Spleen (tissue), 11 donors: ENCODE measurements around the gene STUM. TPM values are rescaled to one million over a fixed set of nuclear protein-coding genes. Genes with fewer than 3 reads are reported as not detected.

Experiments
- DNase-seq: peaks from one replicate; pipeline ENCODE4 v3.0.0-alpha.2; 2020
- H3K27ac ChIP-seq, 8 donors: fragments of 200-600 bp; sonication (generic) in 7 of 8; 1 replicate in 4 of 8; 2 replicates in 4 of 8; pipeline versions ENCODE4 v1.5.0 to v1.8.0; 2016 to 2021; ENCODE audit warnings: inconsistent platforms in 4 of 8, mild to moderate bottlenecking in 4 of 8, moderate library complexity in 1 of 8
- H3K27me3 ChIP-seq, 7 donors: fragments of 200-600 bp; sonication (generic) in 6 of 7; replicated peaks in 1 of 7; 1 replicate in 4 of 7; 2 replicates in 3 of 7; pipeline versions ENCODE4 v1.5.0 to v1.8.0; 2016 to 2021; ENCODE audit warnings: inconsistent platforms in 3 of 7, mild to moderate bottlenecking in 1 of 7
- H3K36me3 ChIP-seq, 6 donors: fragments of 200-600 bp; sonication (generic) in 5 of 6; 1 replicate in 4 of 6; 2 replicates in 2 of 6; pipeline versions ENCODE4 v1.5.0 to v1.8.0; 2016 to 2021; ENCODE audit warnings: inconsistent platforms in 2 of 6
- H3K4me1 ChIP-seq, 6 donors: fragments of 200-600 bp; sonication (generic) in 5 of 6; 1 replicate in 3 of 6; 2 replicates in 3 of 6; pipeline versions ENCODE4 v1.5.0 to v1.8.0; 2016 to 2021; ENCODE audit warnings: inconsistent platforms in 3 of 6
- H3K4me3 ChIP-seq, 8 donors: fragments of 200-600 bp; sonication (generic) in 7 of 8; 1 replicate in 4 of 8; 2 replicates in 4 of 8; pipeline versions ENCODE4 v1.5.0 to v1.8.0; 2016 to 2021; ENCODE audit warnings: inconsistent platforms in 4 of 8, mild to moderate bottlenecking in 4 of 8, moderate library complexity in 2 of 8
- H3K9me3 ChIP-seq, 8 donors: fragments of 200-600 bp; sonication (generic) in 7 of 8; 1 replicate in 4 of 8; 2 replicates in 4 of 8; pipeline versions ENCODE4 v1.5.0 to v1.8.0; 2016 to 2021; ENCODE audit warnings: inconsistent platforms in 4 of 8
- CTCF ChIP-seq, 11 experiments: fragments of 200-600 bp in 7 of 11; fragments of 450-650 bp in 4 of 11; sonication (generic) in 4 of 11; IDR thresholded peaks in 8 of 11; conservative IDR thresholded peaks in 3 of 11; 1 replicate in 7 of 11; 2 replicates in 4 of 11; pipeline versions ENCODE4 v1.4.0 to v1.8.0; 2016 to 2021; ENCODE audit warnings: antibody characterized with exemption in 11 of 11, inconsistent platforms in 4 of 11, mild to moderate bottlenecking in 1 of 11
- POLR2A ChIP-seq, 3 donors: fragments of 450-650 bp; IDR thresholded peaks; one replicate each; pipeline ENCODE4 v1.5.1; 2017; ENCODE audit warnings: antibody characterized with exemption in 3 of 3, mild to moderate bottlenecking in 1 of 3
- POLR2AphosphoS5 ChIP-seq, 3 donors: sonication (generic); formaldehyde crosslinking; IDR thresholded peaks; one replicate each; pipeline ENCODE4 v1.5.1; 2017; ENCODE audit warnings: antibody characterized with exemption in 3 of 3
- WGBS, 5 donors: extraction: QIAGEN DNeasy Blood & Tissue Kit in 3 of 5; methylation state at CpG; one replicate each; pipeline versions ENCODE4 v1.1.5 to v1.1.7; 2013 to 2018; 5-methylcytosine and 5-hydroxymethylcytosine counted together
- intact Hi-C: fragments of 100-400 bp; cut with DNase I; formaldehyde crosslinking; loops from one replicate; pipeline ENCODE4 v1.15.0; 2023; ENCODE audit warnings: low total_unique reads
- polyA plus RNA-seq, 3 donors: library from polyadenylated mRNA; stranded (reverse); fragments of 200-250 nt; gene quantifications; one replicate each; pipeline ENCODE4 v1.2.1, GENCODE V29; 2013
- total RNA-seq, 7 donors: library from RNA; depleted of rRNA in 3 of 7; stranded (reverse); fragments of >200 nt in 3 of 7; fragmentation: NEBNext Ultra II Directional in 4 of 7; extraction: Animal tissue kit (Norgen Biotek cat#: 25700) in 4 of 7; gene quantifications; one replicate each; pipeline versions ENCODE4 v1.1.0 to v1.2.1, GENCODE V29; 2016 to 2021
- donor health status: healthy with polysubstance abuse.
- donor health status: DM: no; HTN: no; CAD: no; lungs with moderate emphysema.
- donor health status: DM: no; HTN: no; CAD: no.
- donor health status: Bipolar disorder and iron deficiency.
- donor health status: healthy.
- donor health status: DM: no; HTN: no; CAD: no.
- donor health status: DM: yes; HTN: yes; CAD: no.

STUM gene
- total and polyA plus RNA-seq, 10 donors: 0.11 to 2.8 (median 0.49) TPM

GRCh38 chr1:226575436-226575720 is 26.8 kb downstream of the STUM start:
- no peaks in the 10 kb centered on the region for H3K27me3 ChIP-seq
- no peaks in the 10 kb centered on the region for H3K36me3 ChIP-seq
- no peak overlapping the region for H3K4me3 ChIP-seq
- no peaks in the 10 kb centered on the region for H3K9me3 ChIP-seq
- peak; percentile 66 for DNase-seq
- TF ChIP-seq CTCF (IDR thresholded peaks at IDR 0.05 in 8 of 11, conservative IDR thresholded peaks at IDR 0.05 in 3 of 11): no peak
- no peak for TF ChIP-seq POLR2AphosphoS5 (IDR thresholded peaks at IDR 0.05)
- TF ChIP-seq POLR2A (IDR thresholded peaks at IDR 0.05): no peak
- H3K27ac ChIP-seq: no peak overlapping the region
- intact Hi-C loops: no loop called here
- no peaks in the 10 kb centered on the region for H3K4me1 ChIP-seq
- WGBS, 5 donors: 90 to 98% (median 94%) methylated on average over 4 of the region's 4 CpGs

- Histone ChIP-seq H3K27me3 (no peaks in the 10 kb centered on the region), H3K36me3 (no peaks in the 10 kb centered on the region), H3K27ac (no peak overlapping the region), H3K4me3 (no peak overlapping the region), H3K9me3 (no peaks in the 10 kb centered on the region), H3K4me1 (no peaks in the 10 kb centered on the region)
- TF ChIP-seq POLR2A (IDR thresholded peaks at IDR 0.05) (no peak), POLR2AphosphoS5 (IDR thresholded peaks at IDR 0.05) (no peak), CTCF (IDR thresholded peaks at IDR 0.05 in 8 of 11, conservative IDR thresholded peaks at IDR 0.05 in 3 of 11) (no peak)
- WGBS, 5 donors: 60 to 67% (median 62%) methylated on average over 8 to 9 of the region's 9 CpGs
- peak; percentile 46 for DNase-seq
- intact Hi-C loops: no loop called here
Observed at GRCh38 chr1:226575739-226576378, 27.3 kb downstream of the STUM start.

GRCh38 chr1:226576601-226577000 is 28.0 kb downstream of the STUM start:
- no peaks in the 10 kb centered on the region for H3K4me1 ChIP-seq
- no peaks in the 10 kb centered on the region for H3K27me3 ChIP-seq
- intact Hi-C loops: no loop called here
- TF ChIP-seq POLR2A (IDR thresholded peaks at IDR 0.05) (no peak), CTCF (IDR thresholded peaks at IDR 0.05 in 8 of 11, conservative IDR thresholded peaks at IDR 0.05 in 3 of 11) (no peak), POLR2AphosphoS5 (IDR thresholded peaks at IDR 0.05) (no peak)
- H3K9me3 ChIP-seq: no peaks in the 10 kb centered on the region
- no peak overlapping the region for H3K4me3 ChIP-seq
- no peak overlapping the region for H3K27ac ChIP-seq
- H3K36me3 ChIP-seq: no peaks in the 10 kb centered on the region
- DNase-seq: peak; percentile 48
- WGBS, 5 donors: 81 to 90% (median 84%) methylated on average over 3 of the region's 3 CpGs

GRCh38 chr1:226577401-226578180 is 29.0 kb downstream of the STUM start:
- Histone ChIP-seq H3K27ac (no peak overlapping the region), H3K36me3 (no peaks in the 10 kb centered on the region), H3K4me3 (no peak overlapping the region), H3K4me1 (no peaks in the 10 kb centered on the region), H3K27me3 (no peaks in the 10 kb centered on the region), H3K9me3 (no peaks in the 10 kb centered on the region)
- peak; percentile 51 for DNase-seq
- TF ChIP-seq POLR2AphosphoS5 (IDR thresholded peaks at IDR 0.05) (no peak), POLR2A (IDR thresholded peaks at IDR 0.05) (no peak), CTCF (IDR thresholded peaks at IDR 0.05 in 8 of 11, conservative IDR thresholded peaks at IDR 0.05 in 3 of 11) (no peak)
- intact Hi-C loops: no loop called here
- WGBS, 5 donors: 80 to 93% (median 84%) methylated on average over 15 of the region's 15 CpGs
